Measurements from ENCODE around the gene MPP3. TPM values are rescaled to one million over a fixed set of nuclear protein-coding genes. Genes with fewer than 3 reads are reported as not detected.
A peak's percentile ranks its signal among the peaks of the same experiment; 100 is the strongest.

The MPP3 gene
- polyA plus RNA-seq, 3 donors: 1.5 TPM; not detected in 2

DNA sequence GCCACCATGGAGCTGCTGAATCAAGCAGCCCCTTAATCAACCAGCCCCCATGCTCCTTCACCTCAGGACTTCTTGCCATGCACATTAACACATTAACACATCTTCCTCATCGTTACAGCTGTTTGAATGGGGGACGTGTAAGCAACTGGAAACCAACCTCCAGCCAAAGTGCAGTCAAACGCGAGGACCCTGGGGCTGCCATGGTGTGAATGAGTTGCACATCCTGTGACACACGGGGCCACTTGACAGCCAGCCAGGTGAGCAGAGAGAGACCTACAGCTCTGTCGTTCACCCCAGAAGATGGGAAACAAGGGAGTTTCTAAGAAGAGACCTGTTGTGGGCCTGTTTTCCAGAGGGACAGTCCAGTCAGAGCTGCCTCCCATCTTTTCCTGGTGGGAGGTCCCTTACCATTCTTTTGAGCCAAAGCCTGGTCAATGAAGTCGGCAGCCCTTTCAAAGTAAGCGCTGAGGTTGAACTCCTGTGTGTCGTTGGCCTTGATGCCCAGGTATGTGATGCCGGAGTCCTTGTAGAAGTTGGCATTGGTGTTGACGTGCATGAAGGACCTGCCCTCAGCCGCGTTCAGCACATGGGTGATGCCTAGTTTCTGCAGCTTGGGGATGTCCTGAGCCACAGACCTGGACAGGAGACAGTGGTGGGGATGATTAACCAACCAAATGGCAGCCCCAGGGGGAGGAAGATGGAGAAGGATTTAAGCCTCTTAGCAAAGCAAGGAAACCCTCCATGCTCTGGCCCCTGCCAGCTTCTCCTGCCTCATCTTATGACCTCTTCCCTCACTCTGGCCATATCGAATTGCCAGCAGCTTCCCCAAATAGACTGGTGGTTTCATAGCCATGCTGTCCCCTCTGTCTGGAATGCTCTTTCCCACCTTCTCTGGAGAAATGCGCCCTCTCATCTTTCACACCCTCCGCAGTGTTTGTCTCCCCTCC, 58.4 kb downstream of the MPP3 start:
- H3K27me3 Mint-ChIP-seq (ENCODE audit: low read depth in 3 of 3): peaks cover 0 to 4% (median 2%) of the 10 kb centered on the region in 3 donors
- H3K36me3 Mint-ChIP-seq: peaks cover 55 to 74% of the 10 kb centered on the region in 2 donors
- peak overlapping the region in 6 of 7 donors; percentile 77 to 97 (median 93) for H3K27ac Mint-ChIP-seq
- peak overlapping the region; percentile 63 to 79 for H3K27ac ChIP-seq (ENCODE audit: low read depth in 1 of 2, low read length in 2 of 2)
- H3K4me2 ChIP-seq (replicated peaks; ENCODE audit: extremely low read depth, low read length, poor library complexity, severe bottlenecking): peak overlapping the region; percentile 18
- no peaks in the 10 kb centered on the region for H3K9me3 ChIP-seq (replicated peaks in 1 of 2; ENCODE audit: control insufficient read depth in 1 of 2, insufficient read depth in 1 of 2, low read length in 2 of 2)
- H3K4me1 Mint-ChIP-seq: peaks cover 82% of the 10 kb centered on the region
- no peak overlapping the region for H2AFZ ChIP-seq (ENCODE audit: insufficient read depth, low read depth, low read length, poor library complexity, severe bottlenecking)
- intact Hi-C loops (cut with micrococcal nuclease): no loop called here
- peaks cover 80% of the 10 kb centered on the region in 2 donors for H3K4me1 ChIP-seq (ENCODE audit: control insufficient read depth in 1 of 2, insufficient read depth in 2 of 2, low read length in 2 of 2)
- no peaks in the 10 kb centered on the region for H4K20me1 ChIP-seq (ENCODE audit: insufficient read depth, low read length)
- TF ChIP-seq, protein P1, sequence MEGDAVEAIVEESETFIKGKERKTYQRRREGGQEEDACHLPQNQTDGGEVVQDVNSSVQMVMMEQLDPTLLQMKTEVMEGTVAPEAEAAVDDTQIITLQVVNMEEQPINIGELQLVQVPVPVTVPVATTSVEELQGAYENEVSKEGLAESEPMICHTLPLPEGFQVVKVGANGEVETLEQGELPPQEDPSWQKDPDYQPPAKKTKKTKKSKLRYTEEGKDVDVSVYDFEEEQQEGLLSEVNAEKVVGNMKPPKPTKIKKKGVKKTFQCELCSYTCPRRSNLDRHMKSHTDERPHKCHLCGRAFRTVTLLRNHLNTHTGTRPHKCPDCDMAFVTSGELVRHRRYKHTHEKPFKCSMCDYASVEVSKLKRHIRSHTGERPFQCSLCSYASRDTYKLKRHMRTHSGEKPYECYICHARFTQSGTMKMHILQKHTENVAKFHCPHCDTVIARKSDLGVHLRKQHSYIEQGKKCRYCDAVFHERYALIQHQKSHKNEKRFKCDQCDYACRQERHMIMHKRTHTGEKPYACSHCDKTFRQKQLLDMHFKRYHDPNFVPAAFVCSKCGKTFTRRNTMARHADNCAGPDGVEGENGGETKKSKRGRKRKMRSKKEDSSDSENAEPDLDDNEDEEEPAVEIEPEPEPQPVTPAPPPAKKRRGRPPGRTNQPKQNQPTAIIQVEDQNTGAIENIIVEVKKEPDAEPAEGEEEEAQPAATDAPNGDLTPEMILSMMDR (IDR thresholded peaks at IDR 0.05): no peak
- no peaks in the 10 kb centered on the region for H3K27me3 ChIP-seq (ENCODE audit: control insufficient read depth in 2 of 2, insufficient read depth in 2 of 2, low read length in 2 of 2)
- no peak overlapping the region for H3K9ac ChIP-seq (ENCODE audit: insufficient read depth, low read length, poor library complexity, severe bottlenecking)
- peaks cover 0 to 2% (median 0%) of the 10 kb centered on the region in 7 donors for H3K9me3 Mint-ChIP-seq
- peak overlapping the region in 1 of 2 donors; percentile 26 for H3K4me3 Mint-ChIP-seq
- peak overlapping the region in 1 of 3 experiments; percentile 12 for H3K4me3 ChIP-seq (replicated peaks in 1 of 3; ENCODE audit: low read depth in 2 of 3, low read length in 3 of 3)
- peaks cover 31 to 48% of the 10 kb centered on the region in 2 donors for H3K36me3 ChIP-seq (replicated peaks in 1 of 2; ENCODE audit: control insufficient read depth in 1 of 2, insufficient read depth in 2 of 2, low read length in 2 of 2)
- DNase-seq: no peak
- WGBS (ENCODE audit: insufficient coverage): 86% methylated on average over 13 of the region's 16 CpGs
- H3K79me2 ChIP-seq (ENCODE audit: insufficient read depth, low read length): peaks cover 61% of the 10 kb centered on the region

- WGBS (ENCODE audit: insufficient coverage): 0% methylated on average over 2 of the region's 10 CpGs
- H3K27me3 Mint-ChIP-seq (ENCODE audit: low read depth in 3 of 3): peaks cover 0 to 4% (median 2%) of the 10 kb centered on the region in 3 donors
- Histone ChIP-seq H3K9me3 (replicated peaks in 1 of 2; ENCODE audit: control insufficient read depth in 1 of 2, insufficient read depth in 1 of 2, low read length in 2 of 2) (no peaks in the 10 kb centered on the region), H4K20me1 (ENCODE audit: insufficient read depth, low read length) (peaks cover 3% of the 10 kb centered on the region), H3K9ac (ENCODE audit: insufficient read depth, low read length, poor library complexity, severe bottlenecking) (no peak overlapping the region), H2AFZ (ENCODE audit: insufficient read depth, low read depth, low read length, poor library complexity, severe bottlenecking) (no peak overlapping the region), H3K79me2 (ENCODE audit: insufficient read depth, low read length) (peaks cover 55% of the 10 kb centered on the region), H3K4me3 (replicated peaks in 1 of 3; ENCODE audit: low read depth in 2 of 3, low read length in 3 of 3) (peak overlapping the region in 1 of 3 experiments; percentile 33), H3K27ac (ENCODE audit: low read depth in 1 of 2, low read length in 2 of 2) (peak overlapping the region; percentile 63 to 79), H3K4me2 (replicated peaks; ENCODE audit: extremely low read depth, low read length, poor library complexity, severe bottlenecking) (peak overlapping the region; percentile 49), H3K27me3 (ENCODE audit: control insufficient read depth in 2 of 2, insufficient read depth in 2 of 2, low read length in 2 of 2) (no peaks in the 10 kb centered on the region), H3K4me1 (ENCODE audit: control insufficient read depth in 1 of 2, insufficient read depth in 2 of 2, low read length in 2 of 2) (peaks cover 84 to 87% of the 10 kb centered on the region in 2 donors), H3K36me3 (replicated peaks in 1 of 2; ENCODE audit: control insufficient read depth in 1 of 2, insufficient read depth in 2 of 2, low read length in 2 of 2) (peaks cover 36 to 51% of the 10 kb centered on the region in 2 donors)
- TF ChIP-seq, protein P1 (IDR thresholded peaks at IDR 0.05): no peak
- peak overlapping the region; percentile 56 to 67 for H3K4me3 Mint-ChIP-seq
- peaks cover 66 to 84% of the 10 kb centered on the region in 2 donors for H3K36me3 Mint-ChIP-seq
- intact Hi-C loops (cut with micrococcal nuclease): no loop called here
- peaks cover 0 to 2% (median 0%) of the 10 kb centered on the region in 7 donors for H3K9me3 Mint-ChIP-seq
- H3K27ac Mint-ChIP-seq: peak overlapping the region; percentile 92 to 97 (median 96)
- peaks cover 91% of the 10 kb centered on the region for H3K4me1 Mint-ChIP-seq
- peak; percentile 48 to 78 (median 74) for DNase-seq
Observed at GRCh38 chr17:43772877-43773648, 59.9 kb downstream of the MPP3 start.

All from CD14-positive monocyte (primary cell).